HG02588 (cell line): ENCODE results near the gene AK2.
"Not testable (repeated sequence)": the region's sequence is repeated elsewhere in the genome, so short reads cannot be mapped to it uniquely, and the experiment has no call there.

Experiments used
- ATAC-seq: cut with Tn5 transposase; IDR thresholded peaks from one replicate; pipeline ENCODE4 v1.9.1; 2021; ENCODE audit warnings: mild to moderate bottlenecking, moderate library complexity; ENCODE audit not compliant: unreplicated experiment

The AK2 gene

GRCh38 chr1:33002006-33002405 lies 34.7 kb downstream of the AK2 start:
- no peak for ATAC-seq

- no peak for ATAC-seq
Observed at GRCh38 chr1:33001282-33001681, 35.4 kb downstream of the AK2 start.

- ATAC-seq, result no peak
Observed at GRCh38 chr1:33000427-33001026, 36.2 kb downstream of the AK2 start.

- ATAC-seq, result no peak
Observed at GRCh38 chr1:32998997-32999396, 37.7 kb downstream of the AK2 start.

- ATAC-seq, result no peak
Observed at GRCh38 chr1:32998064-32998463, 38.6 kb downstream of the AK2 start.

- no peak for ATAC-seq
Observed at GRCh38 chr1:32997381-32997891, 39.2 kb downstream of the AK2 start.

GRCh38 chr1:32993324-32993636 lies 43.4 kb downstream of the AK2 start:
- not testable (repeated sequence) for ATAC-seq

GRCh38 chr1:32992489-32993323 lies 44.0 kb downstream of the AK2 start:
- ATAC-seq, result peak; percentile 80

- no peak for ATAC-seq
Observed at GRCh38 chr1:32991819-32992488, 44.7 kb downstream of the AK2 start.

GRCh38 chr1:32991386-32991785 lies 45.3 kb downstream of the AK2 start:
- ATAC-seq, result no peak

- ATAC-seq, result no peak
Observed at GRCh38 chr1:32990887-32991286, 45.8 kb downstream of the AK2 start.

GRCh38 chr1:32989160-32990050 lies 47.3 kb downstream of the AK2 start:
- ATAC-seq, result no peak

GRCh38 chr1:32988665-32989064 lies 48.0 kb downstream of the AK2 start:
- no peak for ATAC-seq

GRCh38 chr1:32985226-32985625 lies 51.5 kb downstream of the AK2 start:
- ATAC-seq, result no peak

- no peak for ATAC-seq
Observed at GRCh38 chr1:32984455-32985171, 52.1 kb downstream of the AK2 start.

- no peak for ATAC-seq
Observed at GRCh38 chr1:32984090-32984454, 52.6 kb downstream of the AK2 start.

GRCh38 chr1:32983020-32983419 lies 53.7 kb downstream of the AK2 start:
- no peak for ATAC-seq

- ATAC-seq, result peak; percentile 88
Observed at GRCh38 chr1:32981003-32981901, 55.4 kb downstream of the AK2 start.

GRCh38 chr1:32980080-32980479 lies 56.6 kb downstream of the AK2 start:
- ATAC-seq, result no peak
